MM.1S (cell line): ENCODE data around the gene MDFI.

Source experiments
- CTCF ChIP-seq: fragments of 300-600 bp; sonication (generic); IDR thresholded peaks from 2 replicates; pipeline ENCODE4 v1.5.1; 2016; ENCODE audit warnings: antibody characterized with exemption, low read length, mixed read lengths
- EZH2 ChIP-seq: fragments of 300-600 bp; sonication (generic); optimal IDR thresholded peaks from 2 replicates; pipeline ENCODE3; 2017; ENCODE audit warnings: low read depth, mild to moderate bottlenecking, antibody characterized with exemption, low read length, mixed read lengths
- EZH2phosphoT487 ChIP-seq: fragments of 300-600 bp; sonication (generic); IDR thresholded peaks from 2 replicates; pipeline ENCODE4 v1.6.1; 2018; ENCODE audit warnings: antibody characterized with exemption, low read length

- no peak for TF ChIP-seq CTCF
- TF ChIP-seq EZH2 = no peak
- no peak for TF ChIP-seq EZH2phosphoT487
Observed at GRCh38 chr6:41626917-41627316, 11.4 kb upstream of the MDFI start.
